22Rv1 (cell line): ENCODE data around the gene ANXA4.

Source experiments
- ZFX ChIP-seq: fragments of 450-650 bp; IDR thresholded peaks from 2 replicates; pipeline ENCODE4 v1.6.1; 2017; ENCODE audit warnings: antibody characterized with exemption, borderline replicate concordance
- TF ChIP-seq, protein P1 (sequence below): fragments of 450-650 bp; IDR thresholded peaks from 2 replicates; pipeline ENCODE4 v1.5.1; 2017; ENCODE audit warnings: mild to moderate bottlenecking

DNA sequence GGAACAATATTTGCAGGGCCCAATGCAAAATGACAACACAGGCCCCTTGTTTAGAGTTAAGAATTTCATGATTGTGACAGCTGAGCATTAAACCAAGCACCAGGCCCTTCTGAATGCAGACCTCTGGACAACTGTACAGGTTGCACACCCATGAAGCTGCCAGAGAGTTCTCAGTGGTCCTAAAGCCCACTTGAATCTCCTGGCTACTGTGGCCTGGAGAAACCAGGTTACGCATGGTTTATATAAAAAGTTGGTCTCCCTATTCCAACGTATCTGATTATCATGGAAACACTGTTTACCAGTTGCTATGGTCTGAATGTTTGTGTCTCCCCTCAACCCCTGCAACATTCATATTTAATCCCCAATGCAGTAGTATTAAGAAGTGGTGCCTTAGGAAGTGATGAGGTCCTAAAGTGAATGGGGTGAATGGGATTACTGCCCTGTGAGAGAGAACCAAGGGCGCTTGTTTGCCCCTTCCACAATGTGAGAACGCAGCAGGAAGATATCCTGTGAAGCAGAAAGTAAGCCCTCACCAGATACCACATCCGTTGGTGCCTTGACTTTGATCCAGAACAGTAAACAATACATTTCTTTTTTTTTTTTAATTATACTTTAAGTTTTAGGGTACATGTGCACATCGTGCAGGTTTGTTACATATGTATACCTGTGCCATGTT lies 48.0 kb upstream of the ANXA4 start:
- TF ChIP-seq, protein P1, sequence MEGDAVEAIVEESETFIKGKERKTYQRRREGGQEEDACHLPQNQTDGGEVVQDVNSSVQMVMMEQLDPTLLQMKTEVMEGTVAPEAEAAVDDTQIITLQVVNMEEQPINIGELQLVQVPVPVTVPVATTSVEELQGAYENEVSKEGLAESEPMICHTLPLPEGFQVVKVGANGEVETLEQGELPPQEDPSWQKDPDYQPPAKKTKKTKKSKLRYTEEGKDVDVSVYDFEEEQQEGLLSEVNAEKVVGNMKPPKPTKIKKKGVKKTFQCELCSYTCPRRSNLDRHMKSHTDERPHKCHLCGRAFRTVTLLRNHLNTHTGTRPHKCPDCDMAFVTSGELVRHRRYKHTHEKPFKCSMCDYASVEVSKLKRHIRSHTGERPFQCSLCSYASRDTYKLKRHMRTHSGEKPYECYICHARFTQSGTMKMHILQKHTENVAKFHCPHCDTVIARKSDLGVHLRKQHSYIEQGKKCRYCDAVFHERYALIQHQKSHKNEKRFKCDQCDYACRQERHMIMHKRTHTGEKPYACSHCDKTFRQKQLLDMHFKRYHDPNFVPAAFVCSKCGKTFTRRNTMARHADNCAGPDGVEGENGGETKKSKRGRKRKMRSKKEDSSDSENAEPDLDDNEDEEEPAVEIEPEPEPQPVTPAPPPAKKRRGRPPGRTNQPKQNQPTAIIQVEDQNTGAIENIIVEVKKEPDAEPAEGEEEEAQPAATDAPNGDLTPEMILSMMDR, result no peak
- TF ChIP-seq ZFX, result no peak
